NCI-H2196 (cell line): ENCODE measurements around the gene MLYCD.

Experiments used
- DNase-seq: peaks from one replicate; lab custom pipeline; 2025; ENCODE audit not compliant: unreplicated experiment; lab: John Stamatoyannopoulos, UW

Gene MLYCD

DNA sequence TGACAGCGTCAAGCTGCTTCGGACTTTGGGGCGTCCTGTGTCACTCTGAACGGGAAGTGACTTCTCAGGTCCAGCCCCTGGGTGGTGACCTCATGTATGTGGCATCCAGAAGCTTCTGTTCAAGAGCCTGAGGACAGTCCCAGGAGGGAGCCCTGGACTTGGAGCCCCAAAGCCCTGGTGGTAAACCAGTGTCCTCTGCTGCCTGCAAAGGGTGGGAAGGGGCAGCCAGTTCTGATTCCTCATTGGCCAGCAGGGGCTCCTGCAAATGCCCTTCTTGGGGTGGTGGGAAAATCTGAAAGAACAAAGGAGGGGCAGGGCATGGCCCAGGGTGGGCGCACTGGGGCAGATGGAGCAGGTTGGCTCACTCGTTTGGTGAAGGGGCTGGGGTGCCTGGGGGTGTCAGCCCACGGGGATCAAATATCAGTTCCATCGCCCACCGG lies 55.7 kb downstream of the MLYCD start:
- no peak for DNase-seq

- no peak for DNase-seq
These were observed 56.6 kb downstream of the MLYCD start for GRCh38 chr16:83955218-83956130.

DNA sequence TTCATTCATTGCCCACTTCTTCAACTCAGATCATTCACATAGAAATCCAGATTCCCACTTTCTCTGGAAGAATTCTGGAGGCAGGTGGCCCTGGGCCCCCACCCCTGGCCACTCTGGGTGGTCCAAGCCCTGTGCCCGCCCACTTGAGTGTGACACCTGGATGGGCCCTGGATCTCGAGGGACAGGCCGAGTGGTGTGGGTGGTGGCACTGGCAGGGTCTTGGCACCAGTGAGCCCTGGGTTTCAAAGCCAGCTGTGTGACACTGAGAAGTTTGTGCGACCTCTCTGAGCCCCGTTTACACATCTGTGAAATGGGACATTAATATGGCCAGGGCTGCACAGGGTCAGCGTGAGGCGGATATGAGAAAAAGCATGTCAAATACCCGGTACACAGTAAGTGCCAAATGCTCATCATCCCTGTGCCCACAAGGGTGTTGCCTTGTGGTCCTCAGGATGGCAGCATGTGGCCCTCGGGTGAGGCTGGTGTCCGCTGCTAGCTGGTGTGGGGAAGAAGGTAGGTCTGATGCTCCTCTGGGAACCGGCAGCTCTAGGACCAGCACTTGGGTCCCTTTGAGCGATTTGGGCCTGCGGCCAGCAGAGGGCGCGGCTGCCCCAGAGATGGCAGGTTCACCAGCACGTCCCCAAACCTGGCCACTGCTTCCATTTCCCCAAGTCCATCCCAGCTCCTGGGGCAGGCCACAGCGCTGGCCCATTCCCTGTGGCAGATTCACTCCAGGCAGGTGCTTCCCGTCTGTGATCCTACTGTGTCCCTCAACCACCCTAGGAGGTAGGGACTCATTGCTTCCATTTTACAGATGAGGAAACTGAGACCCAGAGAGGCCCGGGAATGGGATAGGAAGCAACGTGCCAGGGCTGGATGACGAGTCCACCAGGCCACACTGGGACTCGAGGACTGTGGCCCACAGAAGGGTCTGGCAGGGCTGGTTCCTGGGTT lies 57.7 kb downstream of the MLYCD start:
- peak; percentile 47 for DNase-seq

- no peak for DNase-seq
These were observed 58.5 kb downstream of the MLYCD start for GRCh38 chr16:83957296-83957855.

DNA sequence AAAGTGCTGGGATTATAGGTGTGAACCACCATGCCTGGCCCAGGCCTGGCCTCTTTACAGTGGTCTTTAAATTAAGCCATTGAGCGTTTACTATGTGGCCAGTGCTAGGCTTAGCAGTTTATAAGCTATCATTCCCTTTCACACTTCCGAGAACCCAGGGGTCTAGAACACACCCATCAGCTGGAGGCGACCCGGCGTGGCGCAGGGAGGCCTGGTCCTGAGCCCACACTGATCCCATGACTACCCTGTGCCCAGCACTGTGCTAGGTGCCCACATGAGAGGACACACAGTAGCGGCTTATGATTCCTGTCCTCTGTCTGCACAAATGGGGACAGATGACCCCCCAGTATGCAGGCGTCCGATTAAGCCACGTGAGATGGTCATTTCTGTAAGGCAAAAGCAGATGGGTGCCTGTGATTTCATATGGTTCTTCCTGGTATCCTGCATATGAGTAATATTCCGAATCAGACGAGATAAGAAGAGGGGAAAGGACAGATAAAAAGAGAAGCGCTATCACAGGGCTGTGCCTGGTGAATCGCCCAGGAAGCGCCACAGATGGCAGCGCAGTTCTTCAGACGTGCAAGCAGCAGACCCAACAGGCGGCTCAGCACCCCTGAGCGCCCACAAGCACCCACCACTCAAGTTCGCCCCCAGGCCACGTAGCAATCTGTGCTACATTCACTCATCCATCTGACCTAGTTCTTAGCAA lies 59.4 kb downstream of the MLYCD start:
- DNase-seq = no peak

DNA sequence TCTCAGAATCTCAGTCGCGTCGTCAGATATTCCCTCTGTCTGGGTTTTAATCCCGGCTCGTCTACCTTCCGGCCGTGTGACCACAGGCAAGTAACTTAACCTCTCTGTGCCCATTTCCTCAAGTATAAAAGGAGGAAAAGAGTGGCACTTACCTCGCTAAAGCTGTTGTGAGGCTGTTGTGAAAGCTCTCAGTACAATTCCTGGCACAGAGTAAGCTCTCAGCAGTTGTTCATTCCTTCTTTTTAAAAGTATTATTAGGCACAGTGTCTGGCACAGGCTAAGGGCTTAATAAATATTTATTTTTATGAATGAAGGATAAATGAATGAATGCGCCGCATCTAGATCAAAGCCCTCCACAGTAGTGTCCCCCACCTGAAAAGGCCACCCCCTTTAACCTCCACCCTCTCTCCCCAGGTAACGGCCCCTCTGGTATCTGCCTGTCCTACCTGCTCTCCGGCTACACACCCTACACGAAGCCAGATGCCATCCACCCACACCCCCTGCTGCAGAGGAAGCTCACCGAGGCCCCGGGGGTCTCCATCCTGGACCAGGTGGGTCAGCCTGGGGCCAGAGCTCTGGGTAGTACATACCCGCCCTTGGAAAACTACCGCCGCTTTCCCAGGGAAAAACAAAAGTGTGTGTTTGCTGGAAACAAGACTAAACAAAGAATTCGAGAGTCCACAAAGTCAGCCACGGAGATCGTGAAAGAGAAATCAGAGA lies 60.1 kb downstream of the MLYCD start:
- no peak for DNase-seq

DNA sequence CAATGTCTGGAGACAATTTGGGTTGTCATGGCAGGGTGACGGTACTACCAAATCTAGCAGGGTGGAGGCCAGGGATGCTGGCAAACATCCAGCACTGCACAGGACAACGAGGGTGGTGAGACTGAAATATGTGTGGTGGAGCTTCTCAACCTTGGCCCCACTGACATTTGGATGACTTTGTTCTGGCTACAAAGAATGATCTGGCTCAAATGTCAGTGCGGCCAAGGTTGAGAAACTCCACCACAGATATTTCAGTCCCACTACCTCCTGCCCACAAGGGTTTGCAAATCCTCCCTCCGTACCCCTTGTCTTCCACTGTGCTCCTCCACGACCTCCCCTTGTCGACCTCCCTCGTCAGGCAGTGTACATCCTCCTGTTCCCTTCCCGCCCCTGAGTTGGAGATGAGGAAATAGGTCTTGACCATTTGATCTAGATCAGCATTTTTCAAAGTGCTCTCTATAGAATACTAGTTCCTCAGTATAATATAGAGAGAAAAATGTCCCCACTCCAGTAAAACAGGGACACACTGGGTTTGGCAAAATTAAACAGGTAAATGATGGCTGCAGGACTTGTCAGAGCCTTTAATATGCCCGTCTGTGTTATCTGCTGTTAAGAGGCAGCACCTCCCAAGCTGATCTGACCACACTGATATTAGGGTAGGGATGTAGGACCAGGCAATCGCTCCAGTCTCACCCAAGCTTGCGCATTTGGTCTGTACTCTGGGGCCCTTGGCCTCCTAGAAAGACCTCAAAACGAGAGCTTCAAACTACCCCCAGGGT lies 60.9 kb downstream of the MLYCD start:
- DNase-seq = no peak

DNA sequence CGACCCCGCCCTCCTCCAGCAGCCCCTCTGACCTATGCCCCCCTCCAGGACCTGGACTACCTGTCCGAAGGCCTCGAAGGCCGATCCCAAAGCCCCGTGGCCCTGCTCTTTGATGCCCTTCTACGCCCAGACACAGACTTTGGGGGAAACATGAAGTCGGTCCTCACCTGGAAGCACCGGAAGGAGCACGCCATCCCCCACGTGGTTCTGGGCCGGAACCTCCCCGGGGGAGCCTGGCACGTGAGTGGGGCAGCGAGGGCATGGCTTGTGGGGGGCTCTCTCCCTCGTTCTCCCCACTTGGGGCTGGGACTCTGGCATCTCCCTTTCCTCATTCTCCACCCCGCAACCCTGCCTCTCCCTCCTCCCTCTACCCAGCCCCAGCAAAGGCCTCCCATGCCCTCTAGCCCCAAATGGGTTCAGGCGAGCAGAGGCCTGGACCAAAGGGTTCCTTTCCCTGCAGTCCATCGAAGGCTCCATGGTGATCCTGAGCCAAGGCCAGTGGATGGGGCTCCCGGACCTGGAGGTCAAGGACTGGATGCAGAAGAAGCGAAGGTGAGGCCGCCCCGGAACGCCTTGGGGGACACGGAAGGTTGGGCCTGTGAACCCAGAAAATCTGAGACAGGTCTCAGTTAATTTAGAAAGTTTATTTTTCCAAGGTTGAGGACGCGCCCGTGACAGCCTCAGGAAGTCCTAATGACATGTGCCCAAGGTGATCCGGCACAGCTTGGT lies 61.8 kb downstream of the MLYCD start:
- DNase-seq = no peak

DNA sequence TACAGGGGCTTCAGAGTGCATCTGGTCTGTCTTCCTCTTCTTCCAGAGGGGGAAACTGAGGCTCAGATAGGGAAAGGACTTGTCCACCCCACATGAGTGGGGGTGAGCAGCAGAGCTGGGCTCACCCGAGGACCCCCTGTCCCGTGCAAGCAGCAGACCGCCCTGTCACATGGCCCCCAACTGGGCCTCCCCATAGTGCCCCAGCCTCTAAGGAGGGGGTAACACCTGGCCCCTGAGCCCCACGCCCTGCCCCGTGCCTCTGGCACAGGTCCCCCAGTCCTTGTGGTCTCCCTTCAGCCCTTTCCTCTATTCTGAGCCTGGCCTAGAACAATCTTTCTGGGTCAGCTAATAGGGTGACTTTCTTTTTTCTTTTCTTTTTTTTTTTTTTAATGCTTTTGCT lies 62.7 kb downstream of the MLYCD start:
- DNase-seq = no peak

DNA sequence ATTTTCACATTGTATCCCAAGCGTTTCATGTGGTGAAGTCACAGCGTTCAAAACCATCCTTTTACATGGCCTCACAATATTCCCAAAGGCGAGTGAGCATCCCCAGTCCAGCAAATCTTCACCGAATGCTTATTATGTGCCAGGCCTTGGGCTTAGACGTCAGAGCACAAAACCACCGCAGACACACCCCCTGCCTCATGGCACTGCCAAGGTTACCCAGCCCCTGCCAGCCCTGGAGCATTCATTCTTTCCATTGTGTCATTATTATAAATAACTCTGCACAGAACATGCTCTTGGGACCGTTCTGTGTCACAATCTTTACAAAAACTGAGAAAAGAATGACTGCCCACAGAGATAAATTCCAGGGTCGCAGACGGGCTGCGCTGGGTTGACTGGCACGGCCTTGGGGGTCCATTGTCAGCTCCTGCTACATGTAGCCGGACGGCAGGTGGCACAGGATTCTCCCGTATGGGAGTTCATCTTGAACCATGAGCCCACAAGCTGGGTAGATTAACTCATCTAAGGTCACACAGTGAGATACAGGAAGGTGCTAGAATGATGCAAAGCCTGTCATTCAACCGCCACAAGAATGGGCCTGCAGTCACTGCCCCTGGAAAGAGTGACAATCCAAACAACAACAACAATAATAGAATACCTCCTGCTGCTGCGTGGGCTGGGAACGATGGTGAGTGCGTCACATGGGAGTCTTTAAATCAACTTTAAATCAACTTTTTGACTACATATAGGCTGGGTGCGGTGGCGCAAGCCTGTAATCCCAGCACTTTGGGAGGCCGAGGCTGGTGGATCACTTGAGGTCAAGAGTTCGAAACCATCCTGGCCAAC lies 64.6 kb downstream of the MLYCD start:
- DNase-seq = no peak

DNA sequence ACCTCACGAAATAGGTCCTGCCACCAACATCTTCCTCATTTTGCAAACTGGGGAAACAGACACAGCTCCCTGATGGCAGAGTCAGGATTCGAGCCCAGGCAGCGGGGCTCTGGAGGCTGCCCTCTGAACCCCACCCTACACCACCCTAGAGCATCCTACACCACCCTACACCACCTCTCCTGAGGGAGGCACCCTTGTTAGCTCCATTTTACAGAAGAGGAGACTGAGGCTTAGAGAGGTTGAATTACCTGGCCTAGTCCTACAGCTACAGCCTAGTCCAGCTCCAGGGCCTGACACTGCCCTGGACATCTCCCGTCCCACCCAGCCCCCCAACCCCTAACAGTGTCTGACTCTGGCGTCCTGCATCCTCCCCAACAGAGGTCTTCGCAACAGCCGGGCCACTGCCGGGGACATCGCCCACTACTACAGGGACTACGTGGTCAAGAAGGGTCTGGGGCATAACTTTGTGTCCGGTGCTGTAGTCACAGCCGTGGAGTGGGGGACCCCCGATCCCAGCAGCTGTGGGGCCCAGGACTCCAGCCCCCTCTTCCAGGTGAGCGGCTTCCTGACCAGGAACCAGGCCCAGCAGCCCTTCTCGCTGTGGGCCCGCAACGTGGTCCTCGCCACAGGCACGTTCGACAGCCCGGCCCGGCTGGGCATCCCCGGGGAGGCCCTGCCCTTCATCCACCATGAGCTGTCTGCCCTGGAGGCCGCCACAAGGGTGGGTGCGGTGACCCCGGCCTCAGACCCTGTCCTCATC lies 65.9 kb downstream of the MLYCD start:
- DNase-seq = no peak

DNA sequence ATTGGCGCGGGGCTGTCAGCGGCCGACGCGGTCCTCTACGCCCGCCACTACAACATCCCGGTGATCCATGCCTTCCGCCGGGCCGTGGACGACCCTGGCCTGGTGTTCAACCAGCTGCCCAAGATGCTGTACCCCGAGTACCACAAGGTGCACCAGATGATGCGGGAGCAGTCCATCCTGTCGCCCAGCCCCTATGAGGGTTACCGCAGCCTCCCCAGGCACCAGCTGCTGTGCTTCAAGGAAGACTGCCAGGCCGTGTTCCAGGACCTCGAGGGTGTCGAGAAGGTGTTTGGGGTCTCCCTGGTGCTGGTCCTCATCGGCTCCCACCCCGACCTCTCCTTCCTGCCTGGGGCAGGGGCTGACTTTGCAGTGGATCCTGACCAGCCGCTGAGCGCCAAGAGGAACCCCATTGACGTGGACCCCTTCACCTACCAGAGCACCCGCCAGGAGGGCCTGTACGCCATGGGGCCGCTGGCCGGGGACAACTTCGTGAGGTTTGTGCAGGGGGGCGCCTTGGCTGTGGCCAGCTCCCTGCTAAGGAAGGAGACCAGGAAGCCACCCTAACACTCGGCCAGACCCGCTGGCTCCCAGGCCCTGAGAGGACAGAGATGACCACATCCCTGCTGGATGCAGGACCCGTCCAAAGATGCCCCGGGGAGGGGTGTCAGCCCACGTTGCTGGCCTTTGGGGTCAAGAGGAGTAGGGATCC lies 66.7 kb downstream of the MLYCD start:
- DNase-seq = no peak

GRCh38 chr16:83966153-83966696 lies 67.3 kb downstream of the MLYCD start:
- no peak for DNase-seq

- no peak for DNase-seq
These were observed 68.2 kb downstream of the MLYCD start for GRCh38 chr16:83967091-83967490.

GRCh38 chr16:83967838-83968305 lies 69.0 kb downstream of the MLYCD start, which contains the start of gene NECAB2:
TSS of gene NECAB2 (plus strand) at chr16:83968244. CDS start at chr16:83968649, 405 bp downstream.
- peak; percentile 36 for DNase-seq

DNA sequence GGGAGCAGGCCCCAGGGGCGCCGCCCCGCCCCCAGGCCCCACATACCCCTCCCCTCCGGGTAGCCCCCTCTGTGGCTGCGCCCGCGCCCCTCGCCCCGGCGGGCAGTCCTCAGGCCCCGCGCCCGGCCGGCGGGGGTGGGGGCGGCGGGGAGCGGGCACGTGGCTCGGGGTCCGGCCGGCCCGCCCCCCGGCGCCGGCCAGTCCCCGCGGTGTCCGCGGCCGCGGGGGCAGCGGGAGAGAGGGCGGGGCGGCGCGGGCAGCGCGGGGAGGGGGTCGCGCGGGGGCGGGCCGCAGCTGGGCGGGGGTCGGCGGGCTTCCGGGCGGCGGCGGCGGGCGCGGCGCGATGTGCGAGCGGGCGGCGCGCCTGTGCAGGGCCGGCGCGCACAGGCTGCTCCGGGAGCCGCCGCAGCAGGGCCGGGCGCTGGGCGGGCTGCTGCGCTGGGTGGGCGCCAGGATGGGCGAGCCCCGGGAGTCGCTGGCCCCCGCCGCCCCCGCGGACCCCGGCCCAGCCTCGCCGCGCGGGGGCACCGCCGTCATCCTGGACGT lies 69.5 kb downstream of the MLYCD start:
- no peak for DNase-seq
